GM18861 (cell line): Measurements from ENCODE around the gene FAM174C.

Experiments
- ATAC-seq: cut with Tn5 transposase; IDR thresholded peaks from one replicate; pipeline ENCODE4 v1.9.1; 2021; ENCODE audit not compliant: unreplicated experiment

The FAM174C gene

GRCh38 chr19:1260749-1261537 lies 14.4 kb upstream of the FAM174C start:
- ATAC-seq, result peak; percentile 35

GRCh38 chr19:1261538-1261797 lies 13.9 kb upstream of the FAM174C start:
- no peak for ATAC-seq

- no peak for ATAC-seq
Observed at GRCh38 chr19:1261798-1262622, 13.3 kb upstream of the FAM174C start.

GRCh38 chr19:1262623-1263123 lies 12.7 kb upstream of the FAM174C start:
- ATAC-seq, result no peak

GRCh38 chr19:1263188-1263587 lies 12.1 kb upstream of the FAM174C start:
- ATAC-seq, result no peak

GRCh38 chr19:1264801-1265614 lies 10.3 kb upstream of the FAM174C start:
- peak; percentile 13 for ATAC-seq

GRCh38 chr19:1265615-1266128 lies 9.7 kb upstream of the FAM174C start:
- ATAC-seq, result no peak

- ATAC-seq, result peak; percentile 25
Observed at GRCh38 chr19:1266129-1266915, 9.0 kb upstream of the FAM174C start.

- peak; percentile 8 for ATAC-seq
Observed at GRCh38 chr19:1266916-1267476, 8.3 kb upstream of the FAM174C start.

GRCh38 chr19:1267477-1268225 lies 7.7 kb upstream of the FAM174C start:
- ATAC-seq, result no peak

GRCh38 chr19:1268226-1269064 lies 6.9 kb upstream of the FAM174C start:
- ATAC-seq, result no peak

- ATAC-seq, result peak; percentile 26
Observed at GRCh38 chr19:1269065-1269477, 6.3 kb upstream of the FAM174C start, which contains the start of gene CIRBP. TSS of gene CIRBP (plus strand) at chr19:1269332. CDS start at chr19:1270934, 1,602 bp downstream.

GRCh38 chr19:1269478-1270212 lies 5.7 kb upstream of the FAM174C start:
- no peak for ATAC-seq

- no peak for ATAC-seq
Observed at GRCh38 chr19:1270213-1270853, 5.0 kb upstream of the FAM174C start.

GRCh38 chr19:1270854-1271527 lies 4.3 kb upstream of the FAM174C start:
- ATAC-seq, result no peak
